ENCODE data around the gene PHACTR1. TPM values are rescaled to one million over a fixed set of nuclear protein-coding genes. Genes with fewer than 3 reads are reported as not detected.

The PHACTR1 gene
- total RNA-seq, 4 donors from 2014 or later, result 2.0 to 8.3 (median 4.5) TPM

- no peaks in the 10 kb centered on the region for H3K9me3 ChIP-seq
- no peaks in the 10 kb centered on the region for H3K27me3 ChIP-seq
- TF ChIP-seq POLR2A (IDR thresholded peaks at IDR 0.05), result no peak
- TF ChIP-seq, protein P1, sequence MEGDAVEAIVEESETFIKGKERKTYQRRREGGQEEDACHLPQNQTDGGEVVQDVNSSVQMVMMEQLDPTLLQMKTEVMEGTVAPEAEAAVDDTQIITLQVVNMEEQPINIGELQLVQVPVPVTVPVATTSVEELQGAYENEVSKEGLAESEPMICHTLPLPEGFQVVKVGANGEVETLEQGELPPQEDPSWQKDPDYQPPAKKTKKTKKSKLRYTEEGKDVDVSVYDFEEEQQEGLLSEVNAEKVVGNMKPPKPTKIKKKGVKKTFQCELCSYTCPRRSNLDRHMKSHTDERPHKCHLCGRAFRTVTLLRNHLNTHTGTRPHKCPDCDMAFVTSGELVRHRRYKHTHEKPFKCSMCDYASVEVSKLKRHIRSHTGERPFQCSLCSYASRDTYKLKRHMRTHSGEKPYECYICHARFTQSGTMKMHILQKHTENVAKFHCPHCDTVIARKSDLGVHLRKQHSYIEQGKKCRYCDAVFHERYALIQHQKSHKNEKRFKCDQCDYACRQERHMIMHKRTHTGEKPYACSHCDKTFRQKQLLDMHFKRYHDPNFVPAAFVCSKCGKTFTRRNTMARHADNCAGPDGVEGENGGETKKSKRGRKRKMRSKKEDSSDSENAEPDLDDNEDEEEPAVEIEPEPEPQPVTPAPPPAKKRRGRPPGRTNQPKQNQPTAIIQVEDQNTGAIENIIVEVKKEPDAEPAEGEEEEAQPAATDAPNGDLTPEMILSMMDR (IDR thresholded peaks at IDR 0.05), result no peak
- H3K4me3 ChIP-seq, result no peak overlapping the region
- no peaks in the 10 kb centered on the region for H3K36me3 ChIP-seq
- intact Hi-C loops (cut with DNase I; ENCODE audit: low total_unique reads), result no loop called here
- DNase-seq, result no peak
- no peak overlapping the region for H3K27ac ChIP-seq
- no peaks in the 10 kb centered on the region for H3K4me1 ChIP-seq
Measured at GRCh38 chr6:13175759-13176158, 459.2 kb downstream of the PHACTR1 start.

DNA sequence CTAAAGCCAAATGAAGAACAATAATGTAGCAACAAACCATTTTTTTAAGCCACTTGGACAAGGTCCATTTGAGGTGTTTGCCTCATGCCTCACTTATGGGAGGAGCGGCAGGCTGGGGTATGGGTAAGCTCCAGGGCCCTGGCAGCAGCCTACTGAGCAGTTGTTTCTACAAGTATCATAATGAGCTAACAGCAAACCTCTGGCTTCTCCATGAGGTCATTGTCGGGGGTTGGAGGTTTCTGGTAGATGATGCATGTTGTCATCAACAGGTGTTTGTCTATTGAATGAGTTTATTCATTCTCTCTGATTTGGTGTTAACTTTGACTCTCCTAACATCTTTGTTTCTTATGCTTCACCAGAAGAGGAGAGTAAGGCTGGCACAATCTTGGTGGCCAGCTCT, 461.1 kb downstream of the PHACTR1 start:
- Histone ChIP-seq H3K9me3 (no peaks in the 10 kb centered on the region), H3K36me3 (no peaks in the 10 kb centered on the region), H3K27ac (no peak overlapping the region), H3K4me1 (no peaks in the 10 kb centered on the region), H3K27me3 (no peaks in the 10 kb centered on the region), H3K4me3 (no peak overlapping the region)
- no peak for DNase-seq
- intact Hi-C loops (cut with DNase I; ENCODE audit: low total_unique reads), result no loop called here
- TF ChIP-seq, protein P1 (IDR thresholded peaks at IDR 0.05), result no peak
- TF ChIP-seq POLR2A (IDR thresholded peaks at IDR 0.05), result no peak

GRCh38 chr6:13178107-13178506, 461.5 kb downstream of the PHACTR1 start:
- Histone ChIP-seq H3K4me3 (no peak overlapping the region), H3K4me1 (no peaks in the 10 kb centered on the region), H3K27ac (no peak overlapping the region), H3K9me3 (no peaks in the 10 kb centered on the region), H3K36me3 (no peaks in the 10 kb centered on the region), H3K27me3 (no peaks in the 10 kb centered on the region)
- TF ChIP-seq POLR2A (IDR thresholded peaks at IDR 0.05), result no peak
- TF ChIP-seq, protein P1 (IDR thresholded peaks at IDR 0.05), result no peak
- DNase-seq, result no peak
- intact Hi-C loops (cut with DNase I; ENCODE audit: low total_unique reads), result no loop called here

DNA sequence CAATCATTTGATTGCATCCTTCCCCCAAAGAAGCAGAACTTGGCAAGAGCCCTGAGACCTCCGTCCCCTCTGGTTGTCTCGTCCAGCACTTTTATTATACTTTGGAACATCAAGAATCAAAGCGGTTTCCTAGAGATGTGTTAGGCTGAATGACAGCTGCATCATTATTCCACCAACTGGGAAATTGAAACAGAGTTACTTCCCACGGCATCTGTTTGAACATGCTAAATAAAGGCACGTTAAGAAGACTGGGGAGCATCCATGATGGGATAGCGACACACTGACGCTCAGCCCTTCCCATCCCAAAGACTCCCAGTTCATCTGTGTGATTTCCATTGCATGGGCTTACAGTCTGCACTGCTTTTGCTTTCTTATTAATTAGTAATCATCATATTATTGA, 464.0 kb downstream of the PHACTR1 start:
- no peak for DNase-seq
- intact Hi-C loops (cut with DNase I; ENCODE audit: low total_unique reads), result no loop called here
- H3K4me1 ChIP-seq, result no peaks in the 10 kb centered on the region
- TF ChIP-seq, protein P1 (IDR thresholded peaks at IDR 0.05), result no peak
- no peak for TF ChIP-seq POLR2A (IDR thresholded peaks at IDR 0.05)
- H3K36me3 ChIP-seq, result no peaks in the 10 kb centered on the region
- no peaks in the 10 kb centered on the region for H3K27me3 ChIP-seq
- H3K27ac ChIP-seq, result no peak overlapping the region
- H3K9me3 ChIP-seq, result no peaks in the 10 kb centered on the region
- no peak overlapping the region for H3K4me3 ChIP-seq

DNA sequence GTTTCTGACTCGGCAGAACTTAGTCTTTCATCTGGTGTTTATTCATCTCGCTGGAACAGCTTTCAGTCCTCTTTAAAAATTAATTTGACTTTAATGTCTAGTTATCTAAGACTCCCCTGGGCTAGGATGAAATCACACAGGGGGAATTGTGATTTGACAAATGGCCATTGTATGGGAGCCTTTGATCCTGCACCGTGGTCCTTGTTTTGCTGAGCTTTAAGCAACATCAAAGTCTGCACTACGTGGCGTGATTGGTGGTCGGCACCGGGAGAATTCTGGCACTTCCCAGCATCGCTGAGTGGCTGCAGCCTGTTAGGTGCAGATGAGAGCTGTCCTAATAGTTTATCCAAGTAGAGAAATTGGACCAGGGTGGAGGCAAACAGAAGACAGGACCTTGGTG, 464.8 kb downstream of the PHACTR1 start:
- Histone ChIP-seq H3K9me3 (no peaks in the 10 kb centered on the region), H3K4me1 (no peaks in the 10 kb centered on the region), H3K27me3 (no peaks in the 10 kb centered on the region), H3K27ac (no peak overlapping the region), H3K4me3 (no peak overlapping the region), H3K36me3 (no peaks in the 10 kb centered on the region)
- DNase-seq, result no peak
- TF ChIP-seq, protein P1 (IDR thresholded peaks at IDR 0.05), result no peak
- TF ChIP-seq POLR2A (IDR thresholded peaks at IDR 0.05), result no peak
- intact Hi-C loops (cut with DNase I; ENCODE audit: low total_unique reads), result no loop called here
